ENCODE measurements around the gene C1QA.

Gene C1QA

GRCh38 chr1:22688466-22688865 is 52.0 kb downstream of the C1QA start:
- H3K9me2 ChIP-seq (ENCODE audit: low read depth, low read length): no peaks in the 10 kb centered on the region
- no peaks in the 10 kb centered on the region for H3K4me1 ChIP-seq (ENCODE audit: insufficient read depth, low read length, severe bottlenecking)
- H3F3A ChIP-seq (ENCODE audit: insufficient read depth, low read length): no peaks in the 10 kb centered on the region
- H3K79me2 ChIP-seq (ENCODE audit: insufficient read depth, low read length): no peaks in the 10 kb centered on the region
- H3K4me2 ChIP-seq (ENCODE audit: low read length): no peak overlapping the region
- TF ChIP-seq, protein P1, sequence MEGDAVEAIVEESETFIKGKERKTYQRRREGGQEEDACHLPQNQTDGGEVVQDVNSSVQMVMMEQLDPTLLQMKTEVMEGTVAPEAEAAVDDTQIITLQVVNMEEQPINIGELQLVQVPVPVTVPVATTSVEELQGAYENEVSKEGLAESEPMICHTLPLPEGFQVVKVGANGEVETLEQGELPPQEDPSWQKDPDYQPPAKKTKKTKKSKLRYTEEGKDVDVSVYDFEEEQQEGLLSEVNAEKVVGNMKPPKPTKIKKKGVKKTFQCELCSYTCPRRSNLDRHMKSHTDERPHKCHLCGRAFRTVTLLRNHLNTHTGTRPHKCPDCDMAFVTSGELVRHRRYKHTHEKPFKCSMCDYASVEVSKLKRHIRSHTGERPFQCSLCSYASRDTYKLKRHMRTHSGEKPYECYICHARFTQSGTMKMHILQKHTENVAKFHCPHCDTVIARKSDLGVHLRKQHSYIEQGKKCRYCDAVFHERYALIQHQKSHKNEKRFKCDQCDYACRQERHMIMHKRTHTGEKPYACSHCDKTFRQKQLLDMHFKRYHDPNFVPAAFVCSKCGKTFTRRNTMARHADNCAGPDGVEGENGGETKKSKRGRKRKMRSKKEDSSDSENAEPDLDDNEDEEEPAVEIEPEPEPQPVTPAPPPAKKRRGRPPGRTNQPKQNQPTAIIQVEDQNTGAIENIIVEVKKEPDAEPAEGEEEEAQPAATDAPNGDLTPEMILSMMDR (IDR thresholded peaks at IDR 0.05; ENCODE audit: low read length): no peak
- no peak for TF ChIP-seq EZH2 (IDR thresholded peaks at IDR 0.05; ENCODE audit: borderline replicate concordance, low read length)
- no peak overlapping the region for H3K27ac ChIP-seq (ENCODE audit: low read depth, low read length, poor library complexity, severe bottlenecking)
- no peaks in the 10 kb centered on the region for H3K27me3 ChIP-seq (ENCODE audit: insufficient read depth, low read length)
- no peaks in the 10 kb centered on the region for H4K20me1 ChIP-seq (ENCODE audit: insufficient read depth, low read length)
- H3K9me3 ChIP-seq (ENCODE audit: low read length): no peaks in the 10 kb centered on the region
- H3K9ac ChIP-seq (ENCODE audit: low read length): no peak overlapping the region
- no peaks in the 10 kb centered on the region for H3K36me3 ChIP-seq (ENCODE audit: insufficient read depth, low read length)
- H3K4me3 ChIP-seq (ENCODE audit: low read depth, low read length, poor library complexity, severe bottlenecking): no peak overlapping the region
- no peak overlapping the region for H2AFZ ChIP-seq (ENCODE audit: low read length)
